GM12892 (cell line): ENCODE measurements around the gene STARD9.

Source experiments
- DNase-seq: peaks from one replicate; pipeline ENCODE4 v3.0.0; 2011; ENCODE audit not compliant: insufficient read length
- FAIRE-seq: peaks from 2 replicates; lab custom pipeline; 2011; peaks lifted over from hg19 to GRCh38; lab: Jason Lieb, UNC
- POLR2A ChIP-seq: IDR thresholded peaks from 2 replicates; pipeline ENCODE4 v1.6.1; 2011; ENCODE audit warnings: low read depth, low read length, control low read depth
- POLR2AphosphoS5 ChIP-seq: IDR thresholded peaks from 2 replicates; pipeline ENCODE4 v1.6.1; 2011; ENCODE audit warnings: low read depth, low read length, control low read depth
- TAF1 ChIP-seq: IDR thresholded peaks from 2 replicates; pipeline ENCODE4 v1.6.1; 2011; ENCODE audit warnings: low read depth, mild to moderate bottlenecking, control low read depth, low read length, borderline replicate concordance

STARD9 gene

GRCh38 chr15:42616107-42616506 lies 40.7 kb downstream of the STARD9 start:
- TF ChIP-seq TAF1 (no peak), POLR2AphosphoS5 (no peak), POLR2A (no peak)
- DNase-seq (no peak), FAIRE-seq (no peak)

GRCh38 chr15:42619656-42620371 lies 44.4 kb downstream of the STARD9 start:
- DNase-seq = no peak
- FAIRE-seq = no peak
- TF ChIP-seq TAF1 = no peak
- no peak for TF ChIP-seq POLR2AphosphoS5
- TF ChIP-seq POLR2A = no peak

DNA sequence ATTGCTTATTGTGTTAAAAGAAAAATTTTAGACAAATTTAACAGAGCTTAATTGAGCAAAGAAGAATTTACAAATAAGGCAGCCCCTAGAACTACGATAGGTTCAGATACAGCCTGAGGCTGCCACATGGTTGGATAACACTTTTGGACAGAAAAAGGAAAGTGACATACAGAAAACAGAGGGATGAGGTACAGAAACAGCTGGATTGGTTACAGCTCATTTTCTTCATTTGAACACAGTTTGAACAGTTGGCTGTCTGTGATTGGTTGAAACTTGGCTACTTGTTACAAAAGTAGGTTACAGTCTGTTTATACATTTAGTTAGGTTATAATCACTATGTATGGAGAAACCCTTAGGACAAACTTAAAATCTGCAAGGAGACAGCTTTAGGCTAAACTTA lies 46.0 kb downstream of the STARD9 start:
- no peak for FAIRE-seq
- TF ChIP-seq POLR2A (no peak), TAF1 (no peak), POLR2AphosphoS5 (no peak)
- DNase-seq = no peak

GRCh38 chr15:42621996-42622925 lies 46.9 kb downstream of the STARD9 start:
- DNase-seq = no peak
- FAIRE-seq = no peak
- TF ChIP-seq POLR2A (no peak), POLR2AphosphoS5 (no peak), TAF1 (no peak)

- FAIRE-seq (no peak), DNase-seq (no peak)
- no peak for TF ChIP-seq POLR2AphosphoS5
- TF ChIP-seq TAF1 = no peak
- no peak for TF ChIP-seq POLR2A
Observed at GRCh38 chr15:42623951-42624350, 48.5 kb downstream of the STARD9 start.

DNA sequence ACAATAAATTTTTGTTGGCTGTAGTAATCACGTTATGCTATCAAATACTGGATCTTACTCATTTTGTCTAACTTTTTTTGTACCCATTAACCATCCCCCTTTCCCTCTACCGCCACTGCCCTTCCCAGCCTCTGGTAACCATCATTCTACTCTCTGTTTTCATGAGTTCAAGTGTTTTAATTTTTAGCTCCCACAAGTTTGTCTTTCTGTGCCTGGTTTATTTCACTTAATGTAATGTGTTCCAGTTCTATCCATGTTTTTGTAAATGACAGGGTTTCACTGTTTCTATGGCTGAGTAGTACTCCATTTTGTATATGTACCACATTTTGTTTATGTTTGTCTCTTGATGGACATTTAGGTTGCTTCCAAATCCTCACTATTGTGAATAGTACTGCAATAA lies 52.1 kb downstream of the STARD9 start:
- DNase-seq (no peak), FAIRE-seq (peak; percentile 57)
- TF ChIP-seq TAF1 = no peak
- TF ChIP-seq POLR2AphosphoS5 = no peak
- TF ChIP-seq POLR2A = no peak

DNA sequence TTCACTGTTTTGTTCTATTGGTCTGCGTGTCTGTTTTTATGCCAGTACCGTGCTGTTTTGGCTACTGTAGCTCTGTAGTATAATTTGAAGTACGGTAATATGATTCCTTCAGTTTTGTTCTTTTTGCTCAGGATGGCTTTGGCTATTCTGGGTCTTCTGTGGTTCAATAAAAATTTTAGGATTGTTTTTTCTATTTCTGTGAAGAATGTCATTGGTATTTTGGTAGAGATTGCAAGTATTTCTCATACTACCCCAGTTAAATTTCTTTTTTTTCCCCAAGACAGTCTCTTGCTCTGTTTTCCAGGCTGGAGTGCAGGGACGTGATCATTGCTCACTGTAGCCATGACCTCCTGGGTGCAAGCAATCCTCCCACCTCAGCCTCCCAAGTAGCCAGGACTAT lies 53.4 kb downstream of the STARD9 start:
- DNase-seq (no peak), FAIRE-seq (no peak)
- TF ChIP-seq POLR2AphosphoS5 (no peak), POLR2A (no peak), TAF1 (no peak)

- DNase-seq = no peak
- no peak for FAIRE-seq
- TF ChIP-seq POLR2A (no peak), TAF1 (no peak), POLR2AphosphoS5 (no peak)
Observed at GRCh38 chr15:42632105-42632675, 56.8 kb downstream of the STARD9 start.

DNA sequence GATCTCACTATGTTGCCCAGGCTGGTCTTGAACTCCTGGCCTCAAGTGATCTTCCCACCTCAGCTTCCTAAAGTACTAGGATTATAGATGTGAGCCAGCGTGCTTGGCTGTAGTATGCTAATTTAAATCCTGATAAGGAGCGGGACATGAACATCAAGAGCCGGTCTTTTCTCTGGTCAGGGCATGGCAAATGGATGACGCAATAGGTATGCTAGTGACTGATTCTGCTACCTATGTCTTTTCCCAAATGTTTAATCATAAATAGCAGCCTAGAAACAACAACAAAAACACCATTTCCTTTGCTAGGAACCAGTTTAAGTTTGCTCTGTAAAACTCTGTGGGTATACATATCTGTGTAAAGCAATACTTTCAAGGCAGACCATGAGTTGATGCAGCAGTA lies 64.7 kb downstream of the STARD9 start:
- TF ChIP-seq POLR2A (no peak), POLR2AphosphoS5 (no peak), TAF1 (no peak)
- FAIRE-seq (no peak), DNase-seq (no peak)

GRCh38 chr15:42650208-42651066 lies 75.0 kb downstream of the STARD9 start:
- DNase-seq (peak; percentile 27), FAIRE-seq (peak; percentile 94)
- TF ChIP-seq TAF1 = no peak
- TF ChIP-seq POLR2A = no peak
- no peak for TF ChIP-seq POLR2AphosphoS5

- no peak for DNase-seq
- TF ChIP-seq POLR2A = no peak
- no peak for TF ChIP-seq POLR2AphosphoS5
- TF ChIP-seq TAF1 = no peak
- no peak for FAIRE-seq
Observed at GRCh38 chr15:42665827-42666226, 90.4 kb downstream of the STARD9 start.

DNA sequence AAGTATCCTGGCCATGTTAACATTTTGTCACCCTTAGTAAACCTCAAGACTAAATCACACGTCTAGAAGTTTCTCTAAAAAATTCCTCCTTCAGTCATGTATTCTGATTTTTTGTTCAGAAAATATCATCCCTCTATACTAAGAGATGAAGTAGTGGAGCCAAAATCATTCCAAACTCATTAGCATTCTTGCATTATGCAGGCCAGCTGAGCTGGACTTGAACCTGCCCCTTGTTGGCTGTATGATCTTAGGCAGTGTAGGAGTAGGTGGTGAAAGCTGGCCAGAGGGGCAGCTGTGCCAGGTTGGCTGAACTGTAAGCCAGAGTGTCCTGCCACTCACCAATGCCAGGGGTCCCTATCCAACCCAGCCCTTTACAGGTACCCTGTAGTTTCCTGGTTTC lies 92.4 kb downstream of the STARD9 start:
- FAIRE-seq (no peak), DNase-seq (no peak)

More for the DNA sequence above, 92.4 kb downstream of the STARD9 start:
- TF ChIP-seq POLR2AphosphoS5 (no peak), POLR2A (no peak), TAF1 (no peak)
